HepG2 (cell line): Measurements from ENCODE around the gene TNXB. TPM values are rescaled to one million over a fixed set of nuclear protein-coding genes. Genes with fewer than 3 reads are reported as not detected.

Source experiments
- MEF2D ChIP-seq: sonication (generic); formaldehyde crosslinking; IDR thresholded peaks from 2 replicates; pipeline ENCODE4 v1.5.1; 2020; ENCODE audit warnings: mild to moderate bottlenecking, missing genetic modification reagents
- NFAT5 ChIP-seq: sonication (generic); formaldehyde crosslinking; IDR thresholded peaks from 2 replicates; pipeline ENCODE4 v1.4.0; 2020; ENCODE audit warnings: missing genetic modification reagents
- SMC3 ChIP-seq: IDR thresholded peaks from 2 replicates; pipeline ENCODE4 v1.6.1; 2011; ENCODE audit warnings: low read length, improper control_type of control experiment
- TP53 ChIP-seq: sonication (generic); formaldehyde crosslinking; conservative IDR thresholded peaks from 2 replicates; pipeline ENCODE4 v1.4.0; 2020; ENCODE audit warnings: missing genetic modification reagents
- ZFP90 ChIP-seq: sonication (generic); formaldehyde crosslinking; IDR thresholded peaks from 2 replicates; pipeline ENCODE4 v1.8.0; 2022; ENCODE audit warnings: missing genetic modification reagents, mild to moderate bottlenecking, inconsistent platforms, borderline replicate concordance
- ZFX ChIP-seq: sonication (generic); formaldehyde crosslinking; IDR thresholded peaks from 2 replicates; pipeline ENCODE4 v1.4.0; 2020; ENCODE audit warnings: mild to moderate bottlenecking, low read depth, missing genetic modification reagents, moderate library complexity
- ZMYM3 ChIP-seq: sonication (generic); formaldehyde crosslinking; IDR thresholded peaks from 2 replicates; pipeline ENCODE4 v1.5.1; 2020; ENCODE audit warnings: mild to moderate bottlenecking, missing genetic modification reagents
- ZNF232 ChIP-seq: sonication (generic); formaldehyde crosslinking; IDR thresholded peaks from 2 replicates; pipeline ENCODE4 v1.4.0; 2020; ENCODE audit warnings: missing genetic modification reagents, borderline replicate concordance
- ZNF670 ChIP-seq: sonication (generic); formaldehyde crosslinking; IDR thresholded peaks from 2 replicates; pipeline ENCODE4 v1.8.0; 2022; ENCODE audit warnings: mild to moderate bottlenecking, missing genetic modification reagents, borderline replicate concordance
- polyA plus RNA-seq, 8 experiments: library from polyadenylated mRNA; depleted of rRNA in 3 of 8; stranded (reverse) in 7 of 8; unstranded in 1 of 8; fragments of >200 nt; fragmentation: Illumina TruSeq in 4 of 8; extraction: Trizol in 4 of 8; gene quantifications; 2 replicates each; pipeline versions ENCODE4 v1.2.1 to v1.2.3, GENCODE V29; 2011 to 2016; ENCODE audit warnings: low read depth in 4 of 8, missing spikeins in 1 of 8, mixed read lengths in 1 of 8; ENCODE audit not compliant: insufficient read depth in 1 of 8
- total RNA-seq, 5 experiments: library from RNA; depleted of rRNA; stranded (reverse); fragments of >200 nt; fragmentation: Illumina TruSeq; extraction: Trizol; gene quantifications; 2 replicates each; pipeline ENCODE4 v1.2.3, GENCODE V29; 2016; ENCODE audit warnings: low read depth in 1 of 5
- TF ChIP-seq, protein P1 (sequence below): IDR thresholded peaks from 2 replicates; pipeline ENCODE4 v1.4.0; 2020; ENCODE audit warnings: mild to moderate bottlenecking, missing genetic modification reagents
- TF ChIP-seq, protein P2 (sequence below): sonication (generic); formaldehyde crosslinking; IDR thresholded peaks from 2 replicates; pipeline ENCODE4 v1.5.0; 2020; ENCODE audit warnings: missing genetic modification reagents
- TF ChIP-seq, protein P3 (sequence below): sonication (generic); formaldehyde crosslinking; conservative IDR thresholded peaks from 2 replicates; pipeline ENCODE4 v1.4.0; 2020; ENCODE audit warnings: missing genetic modification reagents
- TF ChIP-seq, protein P4 (sequence below): sonication (generic); formaldehyde crosslinking; IDR thresholded peaks from 2 replicates; pipeline ENCODE4 v1.8.0; 2022; ENCODE audit warnings: mild to moderate bottlenecking, missing genetic modification reagents, moderate library complexity

The TNXB gene
- total and polyA plus RNA-seq, 2 of the 13 experiments (the other 11 are each of a cell fraction or from before 2014, with no cell fraction given), result 1.6 to 2.7 TPM

- TF ChIP-seq, protein P1, sequence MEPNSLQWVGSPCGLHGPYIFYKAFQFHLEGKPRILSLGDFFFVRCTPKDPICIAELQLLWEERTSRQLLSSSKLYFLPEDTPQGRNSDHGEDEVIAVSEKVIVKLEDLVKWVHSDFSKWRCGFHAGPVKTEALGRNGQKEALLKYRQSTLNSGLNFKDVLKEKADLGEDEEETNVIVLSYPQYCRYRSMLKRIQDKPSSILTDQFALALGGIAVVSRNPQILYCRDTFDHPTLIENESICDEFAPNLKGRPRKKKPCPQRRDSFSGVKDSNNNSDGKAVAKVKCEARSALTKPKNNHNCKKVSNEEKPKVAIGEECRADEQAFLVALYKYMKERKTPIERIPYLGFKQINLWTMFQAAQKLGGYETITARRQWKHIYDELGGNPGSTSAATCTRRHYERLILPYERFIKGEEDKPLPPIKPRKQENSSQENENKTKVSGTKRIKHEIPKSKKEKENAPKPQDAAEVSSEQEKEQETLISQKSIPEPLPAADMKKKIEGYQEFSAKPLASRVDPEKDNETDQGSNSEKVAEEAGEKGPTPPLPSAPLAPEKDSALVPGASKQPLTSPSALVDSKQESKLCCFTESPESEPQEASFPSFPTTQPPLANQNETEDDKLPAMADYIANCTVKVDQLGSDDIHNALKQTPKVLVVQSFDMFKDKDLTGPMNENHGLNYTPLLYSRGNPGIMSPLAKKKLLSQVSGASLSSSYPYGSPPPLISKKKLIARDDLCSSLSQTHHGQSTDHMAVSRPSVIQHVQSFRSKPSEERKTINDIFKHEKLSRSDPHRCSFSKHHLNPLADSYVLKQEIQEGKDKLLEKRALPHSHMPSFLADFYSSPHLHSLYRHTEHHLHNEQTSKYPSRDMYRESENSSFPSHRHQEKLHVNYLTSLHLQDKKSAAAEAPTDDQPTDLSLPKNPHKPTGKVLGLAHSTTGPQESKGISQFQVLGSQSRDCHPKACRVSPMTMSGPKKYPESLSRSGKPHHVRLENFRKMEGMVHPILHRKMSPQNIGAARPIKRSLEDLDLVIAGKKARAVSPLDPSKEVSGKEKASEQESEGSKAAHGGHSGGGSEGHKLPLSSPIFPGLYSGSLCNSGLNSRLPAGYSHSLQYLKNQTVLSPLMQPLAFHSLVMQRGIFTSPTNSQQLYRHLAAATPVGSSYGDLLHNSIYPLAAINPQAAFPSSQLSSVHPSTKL (CRISPR knock-in tag), result peak; percentile 42; the same call in 1 of the 2 replicates
- TF ChIP-seq, protein P2, sequence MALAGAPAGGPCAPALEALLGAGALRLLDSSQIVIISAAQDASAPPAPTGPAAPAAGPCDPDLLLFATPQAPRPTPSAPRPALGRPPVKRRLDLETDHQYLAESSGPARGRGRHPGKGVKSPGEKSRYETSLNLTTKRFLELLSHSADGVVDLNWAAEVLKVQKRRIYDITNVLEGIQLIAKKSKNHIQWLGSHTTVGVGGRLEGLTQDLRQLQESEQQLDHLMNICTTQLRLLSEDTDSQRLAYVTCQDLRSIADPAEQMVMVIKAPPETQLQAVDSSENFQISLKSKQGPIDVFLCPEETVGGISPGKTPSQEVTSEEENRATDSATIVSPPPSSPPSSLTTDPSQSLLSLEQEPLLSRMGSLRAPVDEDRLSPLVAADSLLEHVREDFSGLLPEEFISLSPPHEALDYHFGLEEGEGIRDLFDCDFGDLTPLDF (CRISPR knock-in tag), result peak; percentile 60; the same call in 1 of the 2 replicates
- TF ChIP-seq, protein P3, sequence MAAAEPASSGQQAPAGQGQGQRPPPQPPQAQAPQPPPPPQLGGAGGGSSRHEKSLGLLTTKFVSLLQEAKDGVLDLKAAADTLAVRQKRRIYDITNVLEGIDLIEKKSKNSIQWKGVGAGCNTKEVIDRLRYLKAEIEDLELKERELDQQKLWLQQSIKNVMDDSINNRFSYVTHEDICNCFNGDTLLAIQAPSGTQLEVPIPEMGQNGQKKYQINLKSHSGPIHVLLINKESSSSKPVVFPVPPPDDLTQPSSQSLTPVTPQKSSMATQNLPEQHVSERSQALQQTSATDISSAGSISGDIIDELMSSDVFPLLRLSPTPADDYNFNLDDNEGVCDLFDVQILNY, result no peak
- peak; percentile 79 for TF ChIP-seq SMC3
- TF ChIP-seq ZFP90, result peak; percentile 74
- TF ChIP-seq ZMYM3 (CRISPR knock-in tag), result no peak
- no peak for TF ChIP-seq ZNF670 (CRISPR knock-in tag)
- peak; percentile 81; the same call in 1 of the 2 replicates for TF ChIP-seq TP53
- TF ChIP-seq, protein P4, sequence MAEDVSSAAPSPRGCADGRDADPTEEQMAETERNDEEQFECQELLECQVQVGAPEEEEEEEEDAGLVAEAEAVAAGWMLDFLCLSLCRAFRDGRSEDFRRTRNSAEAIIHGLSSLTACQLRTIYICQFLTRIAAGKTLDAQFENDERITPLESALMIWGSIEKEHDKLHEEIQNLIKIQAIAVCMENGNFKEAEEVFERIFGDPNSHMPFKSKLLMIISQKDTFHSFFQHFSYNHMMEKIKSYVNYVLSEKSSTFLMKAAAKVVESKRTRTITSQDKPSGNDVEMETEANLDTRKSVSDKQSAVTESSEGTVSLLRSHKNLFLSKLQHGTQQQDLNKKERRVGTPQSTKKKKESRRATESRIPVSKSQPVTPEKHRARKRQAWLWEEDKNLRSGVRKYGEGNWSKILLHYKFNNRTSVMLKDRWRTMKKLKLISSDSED, result no peak
- no peak; the same call in 1 of the 2 replicates for TF ChIP-seq ZFX (CRISPR knock-in tag)
- 0 out of 2 replicates have a peak, but pooled peaks have one; percentile 43 for TF ChIP-seq NFAT5 (CRISPR knock-in tag)
- TF ChIP-seq MEF2D, result peak; percentile 22; the same call in 1 of the 2 replicates
- peak; percentile 89; the same call in 1 of the 2 replicates for TF ChIP-seq ZNF232 (CRISPR knock-in tag)
Measured at GRCh38 chr6:32118782-32119628, 9.9 kb upstream of the TNXB start (continued).
